HepG2 (cell line): ENCODE results near the gene LRRC19. TPM values are rescaled to one million over a fixed set of nuclear protein-coding genes. Genes with fewer than 3 reads are reported as not detected.

Experiments used
- GLMP ChIP-seq: sonication (generic); formaldehyde crosslinking; IDR thresholded peaks from 2 replicates; pipeline ENCODE4 v1.9.0; 2021; ENCODE audit warnings: missing genetic modification reagents, mild to moderate bottlenecking, borderline replicate concordance
- HMGXB3 ChIP-seq: sonication (generic); formaldehyde crosslinking; IDR thresholded peaks from 2 replicates; pipeline ENCODE4 v1.4.0; 2020; ENCODE audit warnings: missing genetic modification reagents, borderline replicate concordance
- KDM4B ChIP-seq: sonication (generic); formaldehyde crosslinking; IDR thresholded peaks from 2 replicates; pipeline ENCODE4 v1.4.0; 2020; ENCODE audit warnings: missing genetic modification reagents
- MED8 ChIP-seq: sonication (generic); formaldehyde crosslinking; IDR thresholded peaks from 2 replicates; pipeline ENCODE4 v1.8.1; 2023; ENCODE audit warnings: mild to moderate bottlenecking, missing genetic modification reagents; ENCODE audit not compliant: insufficient replicate concordance
- PATZ1 ChIP-seq: sonication (generic); formaldehyde crosslinking; IDR thresholded peaks from 2 replicates; pipeline ENCODE4 v1.4.0; 2020; ENCODE audit warnings: missing genetic modification reagents
- RELA ChIP-seq: sonication (generic); formaldehyde crosslinking; IDR thresholded peaks from 2 replicates; pipeline ENCODE4 v1.4.0; 2020; ENCODE audit warnings: missing genetic modification reagents
- XRCC5 ChIP-seq: fragments of 200-400 bp; formaldehyde crosslinking; optimal IDR thresholded peaks from 2 replicates; pipeline ENCODE3; 2017; ENCODE audit warnings: mild to moderate bottlenecking, low read length
- ZEB1 ChIP-seq: IDR thresholded peaks from 2 replicates; pipeline ENCODE4 v1.6.1; 2012; ENCODE audit warnings: mild to moderate bottlenecking, low read depth, inconsistent platforms; ENCODE audit not compliant: insufficient replicate concordance
- ZGPAT ChIP-seq: IDR thresholded peaks from 2 replicates; pipeline ENCODE4 v1.6.1; 2016; ENCODE audit warnings: mild to moderate bottlenecking
- ZKSCAN5 ChIP-seq: sonication (generic); formaldehyde crosslinking; IDR thresholded peaks from 2 replicates; pipeline ENCODE4 v1.5.1; 2020; ENCODE audit warnings: mild to moderate bottlenecking, missing genetic modification reagents
- ZNF512B ChIP-seq: sonication (generic); formaldehyde crosslinking; IDR thresholded peaks from 2 replicates; pipeline ENCODE4 v1.5.1; 2020; ENCODE audit warnings: missing genetic modification reagents, mild to moderate bottlenecking, borderline replicate concordance
- ZNF782 ChIP-seq: sonication (generic); formaldehyde crosslinking; IDR thresholded peaks from 2 replicates; pipeline ENCODE4 v1.4.0; 2020; ENCODE audit warnings: missing genetic modification reagents, mild to moderate bottlenecking, borderline replicate concordance
- ZNF891 ChIP-seq: sonication (generic); formaldehyde crosslinking; IDR thresholded peaks from 2 replicates; pipeline ENCODE4 v1.5.0; 2020; ENCODE audit warnings: mild to moderate bottlenecking, missing genetic modification reagents
- polyA plus RNA-seq, 8 experiments: library from polyadenylated mRNA; depleted of rRNA in 3 of 8; stranded (reverse) in 7 of 8; unstranded in 1 of 8; fragments of >200 nt; fragmentation: Illumina TruSeq in 4 of 8; extraction: Trizol in 4 of 8; gene quantifications; 2 replicates each; pipeline versions ENCODE4 v1.2.1 to v1.2.3, GENCODE V29; 2011 to 2016; ENCODE audit warnings: low read depth in 4 of 8, missing spikeins in 1 of 8, mixed read lengths in 1 of 8; ENCODE audit not compliant: insufficient read depth in 1 of 8
- total RNA-seq, 5 experiments: library from RNA; depleted of rRNA; stranded (reverse); fragments of >200 nt; fragmentation: Illumina TruSeq; extraction: Trizol; gene quantifications; 2 replicates each; pipeline ENCODE4 v1.2.3, GENCODE V29; 2016; ENCODE audit warnings: low read depth in 1 of 5

Gene LRRC19
- total and polyA plus RNA-seq, 2 of the 13 experiments (the other 11 are each of a cell fraction or from before 2014, with no cell fraction given), result not detected

GRCh38 chr9:26946753-26947727, 58.4 kb downstream of the LRRC19 start, which contains the start of gene PLAA (continued):
- TF ChIP-seq HMGXB3 (no peak), PATZ1 (CRISPR knock-in tag) (no peak), ZKSCAN5 (CRISPR knock-in tag) (no peak), ZNF512B (CRISPR knock-in tag) (no peak; the same call in 1 of the 2 replicates), ZGPAT (peak; percentile 90), MED8 (CRISPR knock-in tag) (no peak), ZNF891 (CRISPR knock-in tag) (peak; percentile 70; the same call in 1 of the 2 replicates), XRCC5 (peak; percentile 56), KDM4B (CRISPR knock-in tag) (no peak), ZEB1 (peak; percentile 11), ZNF782 (CRISPR knock-in tag) (peak; percentile 84), GLMP (no peak), RELA (no peak)
